ENCODE results near the gene ANKRD34C. TPM values are rescaled to one million over a fixed set of nuclear protein-coding genes. Genes with fewer than 3 reads are reported as not detected.

Gene ANKRD34C
- total RNA-seq, 2 experiments from 2014 or later: not detected

- POLR2A ChIA-PET: no interaction called here
- H3K27ac Mint-ChIP-seq: no peak overlapping the region
- ATAC-seq: peak; percentile 44
- CTCF ChIA-PET: no interaction called here
- peaks cover 23% of the 10 kb centered on the region for H3K27me3 Mint-ChIP-seq
- intact Hi-C loops (cut with DNase I, micrococcal nuclease): no loop called here
- H3K36me3 Mint-ChIP-seq (ENCODE audit: low read depth): no peaks in the 10 kb centered on the region
- no peak for DNase-seq
- peaks cover 6% of the 10 kb centered on the region for H3K4me1 Mint-ChIP-seq
- no peaks in the 10 kb centered on the region for H3K9me3 Mint-ChIP-seq (ENCODE audit: low read depth)
- no peak overlapping the region for H3K4me3 Mint-ChIP-seq
Observed at GRCh38 chr15:79290642-79291275, 8.2 kb downstream of the ANKRD34C start.

DNA sequence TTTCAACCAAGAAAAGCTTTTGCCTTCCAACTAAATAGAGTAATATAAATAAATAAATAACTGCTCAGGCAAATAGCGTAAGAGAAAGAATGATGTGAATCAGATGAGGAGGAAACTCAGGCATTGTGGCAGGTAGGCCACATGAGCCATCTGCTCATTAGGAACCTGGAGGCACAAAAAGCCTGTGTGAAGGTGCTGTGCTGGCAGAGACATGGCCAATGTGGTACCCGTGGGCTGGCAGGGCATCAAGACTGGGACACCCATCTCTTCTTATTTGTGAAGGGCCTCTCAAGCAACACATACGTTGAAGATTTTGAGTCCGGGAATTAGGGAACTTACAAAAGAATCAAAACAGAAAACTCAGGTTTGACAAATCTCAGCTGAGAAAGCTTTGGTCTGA, 9.5 kb downstream of the ANKRD34C start:
- H3K27ac Mint-ChIP-seq: no peak overlapping the region

DNA sequence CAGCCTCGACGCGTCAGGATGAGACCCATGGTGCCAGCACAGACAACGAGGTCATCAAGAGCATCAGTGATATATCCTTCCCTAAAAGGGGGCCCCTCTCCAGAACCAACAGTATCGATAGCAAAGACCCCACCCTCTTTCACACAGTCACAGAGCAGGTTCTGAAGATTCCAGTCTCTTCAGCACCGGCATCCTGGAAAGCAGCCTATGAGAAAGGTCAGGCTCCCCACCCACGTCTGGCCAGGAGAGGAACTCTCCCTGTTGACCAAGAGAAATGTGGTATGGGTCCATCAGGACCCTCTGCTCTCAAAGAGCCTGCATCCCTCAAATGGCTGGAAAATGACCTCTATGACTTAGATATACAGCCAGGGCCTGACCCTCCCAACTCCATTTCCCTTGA, 11.6 kb downstream of the ANKRD34C start:
- intact Hi-C loops (cut with DNase I, micrococcal nuclease): no loop called here
- Mint-ChIP-seq H3K4me1 (peaks cover 6% of the 10 kb centered on the region), H3K27ac (no peak overlapping the region), H3K27me3 (peaks cover 17% of the 10 kb centered on the region), H3K4me3 (no peak overlapping the region), H3K36me3 (ENCODE audit: low read depth) (no peaks in the 10 kb centered on the region), H3K9me3 (ENCODE audit: low read depth) (no peaks in the 10 kb centered on the region)
- ChIA-PET POLR2A (no interaction called here), CTCF (no interaction called here)
- no peak for ATAC-seq
- DNase-seq: no peak

More for the DNA sequence above, 9.5 kb downstream of the ANKRD34C start:
- no peak for ATAC-seq
- ChIA-PET CTCF (no interaction called here), POLR2A (no interaction called here)
- no peak overlapping the region for H3K4me3 Mint-ChIP-seq
- H3K27me3 Mint-ChIP-seq: peaks cover 20% of the 10 kb centered on the region
- no peaks in the 10 kb centered on the region for H3K36me3 Mint-ChIP-seq (ENCODE audit: low read depth)
- no peak for DNase-seq
- H3K9me3 Mint-ChIP-seq (ENCODE audit: low read depth): no peaks in the 10 kb centered on the region
- H3K4me1 Mint-ChIP-seq: peaks cover 6% of the 10 kb centered on the region
- intact Hi-C loops (cut with DNase I, micrococcal nuclease): no loop called here

DNA sequence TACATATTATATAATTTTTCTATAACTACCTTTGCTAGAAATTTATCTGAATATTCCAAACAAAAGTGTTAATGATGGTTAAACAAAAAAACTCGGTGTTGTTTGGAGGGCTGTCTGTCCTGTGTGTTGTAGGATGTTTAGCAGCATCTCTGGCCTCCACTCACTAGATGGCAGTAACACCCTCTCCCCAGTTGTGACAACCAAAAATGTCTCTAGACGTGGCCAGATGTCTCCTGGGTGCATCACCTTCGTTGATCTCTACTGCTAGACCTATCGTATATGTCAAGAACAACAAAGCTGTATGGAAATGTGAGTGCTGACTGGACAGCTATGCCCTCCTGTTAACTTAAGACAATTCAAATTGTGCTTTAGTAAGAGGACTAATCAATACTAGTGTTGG, 14.1 kb downstream of the ANKRD34C start:
- H3K4me3 Mint-ChIP-seq: no peak overlapping the region
- peaks cover 18% of the 10 kb centered on the region for H3K27me3 Mint-ChIP-seq
- ATAC-seq (peak; percentile 26), DNase-seq (peak; percentile 18)
- intact Hi-C loops (cut with DNase I, micrococcal nuclease): no loop called here
- H3K4me1 Mint-ChIP-seq: no peaks in the 10 kb centered on the region
- H3K9me3 Mint-ChIP-seq (ENCODE audit: low read depth): no peaks in the 10 kb centered on the region
- ChIA-PET CTCF (interaction anchor here (0.6 to 1.4 kb wide), 2 partner anchors 13 kb away, joined by 3 read pairs; no protein-coding TSS in a partner anchor), POLR2A (no interaction called here)
- no peak overlapping the region for H3K27ac Mint-ChIP-seq
- no peaks in the 10 kb centered on the region for H3K36me3 Mint-ChIP-seq (ENCODE audit: low read depth)

GRCh38 chr15:79299126-79299840, 16.8 kb downstream of the ANKRD34C start:
- peaks cover 29% of the 10 kb centered on the region for H3K27me3 Mint-ChIP-seq
- H3K9me3 Mint-ChIP-seq (ENCODE audit: low read depth): no peaks in the 10 kb centered on the region
- intact Hi-C loops (cut with DNase I, micrococcal nuclease): no loop called here
- DNase-seq: no peak
- ATAC-seq: no peak
- ChIA-PET CTCF (interaction anchor here (0.6 to 0.7 kb wide), 2 partner anchors 11 to 73 kb away, joined by 3 read pairs; no protein-coding TSS in a partner anchor), POLR2A (no interaction called here)
- H3K4me1 Mint-ChIP-seq: no peaks in the 10 kb centered on the region
- no peak overlapping the region for H3K4me3 Mint-ChIP-seq
- H3K36me3 Mint-ChIP-seq (ENCODE audit: low read depth): no peaks in the 10 kb centered on the region
- H3K27ac Mint-ChIP-seq: no peak overlapping the region

DNA sequence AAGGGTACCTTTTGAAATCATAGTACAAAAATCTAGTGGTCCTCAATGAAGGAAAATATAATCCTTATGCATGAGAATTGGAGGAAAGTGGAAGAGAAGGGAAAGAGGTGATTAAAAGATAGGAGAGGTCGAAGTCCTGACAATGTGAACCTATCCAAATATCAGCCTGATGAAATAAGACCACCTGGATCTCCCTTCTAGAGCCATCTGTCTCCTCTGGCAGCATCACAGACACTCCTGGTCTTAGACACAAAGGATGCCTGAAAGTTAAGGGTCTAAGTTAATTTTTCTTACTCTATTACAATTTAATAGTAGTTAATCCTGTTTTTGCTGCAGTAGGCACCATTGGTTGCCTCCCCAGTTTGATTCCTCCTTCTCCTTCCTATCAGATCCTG, 17.3 kb downstream of the ANKRD34C start:
- ATAC-seq: no peak
- H3K4me1 Mint-ChIP-seq: no peaks in the 10 kb centered on the region
- no peaks in the 10 kb centered on the region for H3K9me3 Mint-ChIP-seq (ENCODE audit: low read depth)
- ChIA-PET POLR2A (no interaction called here), CTCF (no interaction called here)
- peaks cover 35% of the 10 kb centered on the region for H3K27me3 Mint-ChIP-seq
- H3K27ac Mint-ChIP-seq: no peak overlapping the region
- no peak overlapping the region for H3K4me3 Mint-ChIP-seq
- no peak for DNase-seq
- H3K36me3 Mint-ChIP-seq (ENCODE audit: low read depth): no peaks in the 10 kb centered on the region
- intact Hi-C loops (cut with DNase I, micrococcal nuclease): no loop called here

DNA sequence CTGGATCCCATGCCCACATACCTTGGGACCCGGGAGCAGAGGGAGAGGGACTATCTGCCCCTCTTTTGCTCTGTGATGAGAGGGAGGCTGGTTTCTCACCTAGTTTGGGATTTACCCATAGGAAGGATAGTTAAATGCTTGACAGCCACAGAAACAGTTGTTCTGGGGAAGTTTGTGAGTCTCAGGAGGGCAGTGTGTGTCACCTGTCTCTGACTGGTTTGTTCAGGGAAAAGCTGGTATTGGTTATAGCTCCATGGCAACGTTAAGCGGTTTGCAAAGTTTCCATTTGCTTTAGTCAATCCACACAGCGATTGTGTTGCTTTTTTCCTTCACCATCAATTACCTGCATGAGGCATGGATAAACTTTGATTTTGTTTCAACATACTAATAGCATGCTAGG, 24.7 kb downstream of the ANKRD34C start:
- ChIA-PET POLR2A (no interaction called here), CTCF (no interaction called here)
- intact Hi-C loops (cut with DNase I, micrococcal nuclease): no loop called here
- peaks cover 5% of the 10 kb centered on the region for H3K36me3 Mint-ChIP-seq (ENCODE audit: low read depth)
- no peaks in the 10 kb centered on the region for H3K9me3 Mint-ChIP-seq (ENCODE audit: low read depth)
- no peak overlapping the region for H3K27ac Mint-ChIP-seq
- peaks cover 43% of the 10 kb centered on the region for H3K27me3 Mint-ChIP-seq
- no peak for ATAC-seq
- no peak overlapping the region for H3K4me3 Mint-ChIP-seq
- no peak for DNase-seq
- peaks cover 9% of the 10 kb centered on the region for H3K4me1 Mint-ChIP-seq

- Mint-ChIP-seq H3K27me3 (peaks cover 37% of the 10 kb centered on the region), H3K36me3 (ENCODE audit: low read depth) (peaks cover 19% of the 10 kb centered on the region), H3K4me3 (no peak overlapping the region), H3K4me1 (peaks cover 25% of the 10 kb centered on the region), H3K9me3 (ENCODE audit: low read depth) (no peaks in the 10 kb centered on the region), H3K27ac (no peak overlapping the region)
- ChIA-PET POLR2A (no interaction called here), CTCF (interaction anchor here (0.7 to 1.3 kb wide), 3 partner anchors 11 to 30 kb away, joined by 3 read pairs; no protein-coding TSS in a partner anchor)
- DNase-seq: no peak
- no peak for ATAC-seq
- intact Hi-C loops (cut with DNase I, micrococcal nuclease): no loop called here
Observed at GRCh38 chr15:79308874-79309273, 26.4 kb downstream of the ANKRD34C start.

GRCh38 chr15:79310612-79310984, 28.1 kb downstream of the ANKRD34C start:
- ChIA-PET POLR2A (no interaction called here), CTCF (interaction anchor here (1.2 kb wide), 1 partner anchor 12 kb away, joined by 3 read pairs; no protein-coding TSS in a partner anchor)
- peaks cover 28% of the 10 kb centered on the region for H3K4me1 Mint-ChIP-seq
- intact Hi-C loops (cut with DNase I, micrococcal nuclease): loop anchor here in 1 of 2 experiments (2.0 to 5.0 kb wide), 4 partner anchors 657 to 873 kb away; partner anchors contain the start of genes FAH, IREB2 and ZFAND6
- DNase-seq (no peak), ATAC-seq (peak; percentile 54)
- no peak overlapping the region for H3K27ac Mint-ChIP-seq
- no peaks in the 10 kb centered on the region for H3K9me3 Mint-ChIP-seq (ENCODE audit: low read depth)
- peak overlapping the region; percentile 81 for H3K4me3 Mint-ChIP-seq
- H3K36me3 Mint-ChIP-seq (ENCODE audit: low read depth): peaks cover 35% of the 10 kb centered on the region
- H3K27me3 Mint-ChIP-seq: peaks cover 25% of the 10 kb centered on the region

DNA sequence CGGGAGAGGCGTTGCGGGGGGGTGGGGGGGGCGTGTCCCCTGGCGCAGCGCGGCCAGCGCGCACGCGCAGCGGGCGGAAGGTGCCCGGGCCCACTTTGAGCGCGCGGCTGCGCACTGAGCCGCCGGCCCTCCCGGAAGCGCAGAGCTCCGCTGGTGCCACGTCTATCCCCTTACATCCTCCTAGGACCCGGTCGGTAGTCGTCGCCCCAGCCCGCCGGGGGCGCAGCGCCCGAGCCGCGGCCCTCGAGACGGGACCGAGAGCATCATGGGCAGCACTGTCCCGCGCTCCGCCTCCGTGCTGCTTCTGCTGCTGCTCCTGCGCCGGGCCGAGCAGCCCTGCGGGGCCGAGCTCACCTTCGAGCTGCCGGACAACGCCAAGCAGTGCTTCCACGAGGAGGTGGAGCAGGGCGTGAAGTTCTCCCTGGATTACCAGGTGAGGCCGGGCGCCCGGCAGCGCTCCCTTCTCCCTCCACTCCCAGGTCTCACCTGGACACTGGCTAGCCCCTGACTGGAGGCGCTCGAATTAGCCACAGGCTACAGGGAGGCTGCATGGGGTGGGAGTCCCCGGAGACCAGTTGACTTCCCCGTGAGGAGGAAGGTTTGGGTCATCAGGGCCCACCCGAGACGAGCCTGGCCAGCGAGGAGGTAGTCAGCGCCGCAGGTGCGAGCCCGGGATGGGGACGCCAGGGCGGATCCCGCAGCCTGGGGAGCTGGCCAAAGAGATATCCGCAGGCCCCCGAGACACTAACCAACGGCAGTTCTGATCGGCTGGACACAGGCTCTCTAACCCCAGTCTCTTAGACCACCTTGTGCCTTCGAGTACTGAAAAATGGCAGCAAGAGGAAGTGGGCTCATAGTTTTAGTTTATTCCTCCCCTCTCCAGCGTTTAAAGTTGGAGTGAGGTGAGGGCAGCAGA, 28.7 kb downstream of the ANKRD34C start, which contains the start of gene TMED3:
Gene TMED3, plus strand, starts transcription at position 128 of the 916 bp plus-strand sequence. Its CDS starts 138 bp downstream, at position 266.
- intact Hi-C loops (cut with DNase I, micrococcal nuclease): loop anchor here in 1 of 2 experiments (1.0 to 5.0 kb wide), 5 partner anchors 612 to 874 kb away; partner anchors contain the start of genes FAH, IREB2 and ZFAND6
- peak within 1 kb of the TSS; percentile 77 for H3K27ac Mint-ChIP-seq
- H3K9me3 Mint-ChIP-seq (ENCODE audit: low read depth): no peaks in the 10 kb centered on the region
- ChIA-PET POLR2A (no interaction called here), CTCF (interaction anchor here (1.0 kb wide), 2 partner anchors 14 to 122 kb away, joined by 3 read pairs; no protein-coding TSS in a partner anchor)
- peak within 1 kb of the TSS; percentile 81 for H3K4me3 Mint-ChIP-seq
- H3K4me1 Mint-ChIP-seq: peaks cover 28% of the 10 kb centered on the region
- peaks cover 40% of the 10 kb centered on the region for H3K36me3 Mint-ChIP-seq (ENCODE audit: low read depth)
- ATAC-seq (peak; percentile 98), DNase-seq (peak; percentile 90)
- peaks cover 23% of the 10 kb centered on the region for H3K27me3 Mint-ChIP-seq

GRCh38 chr15:79311901-79312553, 29.5 kb downstream of the ANKRD34C start:
- ATAC-seq (no peak), DNase-seq (no peak)
- Mint-ChIP-seq H3K36me3 (ENCODE audit: low read depth) (peaks cover 47% of the 10 kb centered on the region), H3K4me1 (peaks cover 35% of the 10 kb centered on the region), H3K27me3 (peaks cover 23% of the 10 kb centered on the region), H3K9me3 (ENCODE audit: low read depth) (no peaks in the 10 kb centered on the region), H3K4me3 (peak overlapping the region; percentile 81), H3K27ac (peak overlapping the region; percentile 77)
- POLR2A ChIA-PET: no interaction called here
- CTCF ChIA-PET: interaction anchor here (0.6 to 1.0 kb wide), 3 partner anchors 13 to 670 kb away, joined by 3 read pairs; no protein-coding TSS in a partner anchor
- intact Hi-C loops (cut with DNase I, micrococcal nuclease): loop anchor here in 1 of 2 experiments (1.0 to 5.0 kb wide), 5 partner anchors 611 to 875 kb away; partner anchors contain the start of genes FAH, IREB2 and ZFAND6

Data from activated CD4-positive, alpha-beta T cell treated with anti-CD3 and anti-CD28 coated beads for 36 hours (primary cell).